ENCODE results near the gene TCF7L2. TPM values are rescaled to one million over a fixed set of nuclear protein-coding genes. Genes with fewer than 3 reads are reported as not detected.

TCF7L2 gene
- total RNA-seq, 1 experiment from 2014 or later: 14.8 TPM

GRCh38 chr10:113020838-113021237 lies 70.8 kb downstream of the TCF7L2 start:
- no peaks in the 10 kb centered on the region for H3K4me1 ChIP-seq (replicated peaks; ENCODE audit: insufficient read depth)
- H3K79me2 ChIP-seq (ENCODE audit: low read depth): no peaks in the 10 kb centered on the region
- TF ChIP-seq EZH2 (IDR thresholded peaks at IDR 0.05; ENCODE audit: low read depth): no peak
- TF ChIP-seq CTCF (conservative IDR thresholded peaks at IDR 0.05): no peak
- H3F3A ChIP-seq (ENCODE audit: insufficient read depth, low read depth): no peaks in the 10 kb centered on the region
- no peak for DNase-seq
- no peak overlapping the region for H3K27ac ChIP-seq
- intact Hi-C loops (cut with micrococcal nuclease; ENCODE audit: unreplicated experiment): no loop called here
- no peak overlapping the region for H3K4me2 ChIP-seq
- H3K4me3 ChIP-seq: no peak overlapping the region
- no TSS peak for BruUV-seq (replicated peaks)
- H4K20me1 ChIP-seq (ENCODE audit: insufficient read depth): no peaks in the 10 kb centered on the region; the same call in 1 of the 2 replicates
- H3K9me3 ChIP-seq (ENCODE audit: insufficient read depth, low read depth): no peaks in the 10 kb centered on the region
- ChIA-PET CTCF (no interaction called here), POLR2A (ENCODE audit: unreplicated experiment) (interaction anchor here (0.6 kb wide), 1 partner anchor 658 kb away, joined by 6 read pairs; no protein-coding TSS in a partner anchor)
- H3K27me3 ChIP-seq (ENCODE audit: insufficient read depth, low read depth): no peaks in the 10 kb centered on the region
- H2AFZ ChIP-seq: no peak overlapping the region
- H3K9me2 ChIP-seq (ENCODE audit: insufficient read depth): no peaks in the 10 kb centered on the region
- H3K36me3 ChIP-seq (ENCODE audit: low read depth): no peaks in the 10 kb centered on the region

- DNase-seq: no peak
- no TSS peak for BruUV-seq (replicated peaks)
- no peak overlapping the region for H3K27ac ChIP-seq
- ChIA-PET POLR2A (ENCODE audit: unreplicated experiment) (no interaction called here), CTCF (interaction anchor here (0.5 kb wide), 1 partner anchor 106 kb away, joined by 7 read pairs; no protein-coding TSS in a partner anchor)
- H3K4me1 ChIP-seq (replicated peaks; ENCODE audit: insufficient read depth): no peaks in the 10 kb centered on the region
- H3K27me3 ChIP-seq (ENCODE audit: insufficient read depth, low read depth): no peaks in the 10 kb centered on the region
- H2AFZ ChIP-seq: no peak overlapping the region
- H3K4me3 ChIP-seq: no peak overlapping the region
- no peaks in the 10 kb centered on the region for H3K36me3 ChIP-seq (ENCODE audit: low read depth)
- intact Hi-C loops (cut with micrococcal nuclease; ENCODE audit: unreplicated experiment): no loop called here
- no peaks in the 10 kb centered on the region for H3K79me2 ChIP-seq (ENCODE audit: low read depth)
- TF ChIP-seq EZH2 (IDR thresholded peaks at IDR 0.05; ENCODE audit: low read depth) (no peak), CTCF (conservative IDR thresholded peaks at IDR 0.05) (no peak)
- no peaks in the 10 kb centered on the region for H3K9me2 ChIP-seq (ENCODE audit: insufficient read depth)
- H4K20me1 ChIP-seq (ENCODE audit: insufficient read depth): no peaks in the 10 kb centered on the region; the same call in 1 of the 2 replicates
- no peaks in the 10 kb centered on the region for H3F3A ChIP-seq (ENCODE audit: insufficient read depth, low read depth)
- H3K4me2 ChIP-seq: no peak overlapping the region
- no peaks in the 10 kb centered on the region for H3K9me3 ChIP-seq (ENCODE audit: insufficient read depth, low read depth)
Observed at GRCh38 chr10:113021268-113022040, 71.4 kb downstream of the TCF7L2 start.

GRCh38 chr10:113022265-113022664 lies 72.2 kb downstream of the TCF7L2 start:
- Histone ChIP-seq H2AFZ (no peak overlapping the region), H3K27ac (no peak overlapping the region), H4K20me1 (ENCODE audit: insufficient read depth) (no peaks in the 10 kb centered on the region; the same call in 1 of the 2 replicates), H3K79me2 (ENCODE audit: low read depth) (no peaks in the 10 kb centered on the region), H3K4me1 (replicated peaks; ENCODE audit: insufficient read depth) (no peaks in the 10 kb centered on the region), H3F3A (ENCODE audit: insufficient read depth, low read depth) (no peaks in the 10 kb centered on the region), H3K4me3 (no peak overlapping the region), H3K4me2 (no peak overlapping the region), H3K27me3 (ENCODE audit: insufficient read depth, low read depth) (no peaks in the 10 kb centered on the region), H3K9me3 (ENCODE audit: insufficient read depth, low read depth) (no peaks in the 10 kb centered on the region), H3K36me3 (ENCODE audit: low read depth) (no peaks in the 10 kb centered on the region), H3K9me2 (ENCODE audit: insufficient read depth) (no peaks in the 10 kb centered on the region)
- TF ChIP-seq CTCF (conservative IDR thresholded peaks at IDR 0.05) (no peak), EZH2 (IDR thresholded peaks at IDR 0.05; ENCODE audit: low read depth) (no peak)
- intact Hi-C loops (cut with micrococcal nuclease; ENCODE audit: unreplicated experiment): no loop called here
- ChIA-PET CTCF (no interaction called here), POLR2A (ENCODE audit: unreplicated experiment) (no interaction called here)
- DNase-seq: no peak
- no TSS peak for BruUV-seq (replicated peaks)
